ENCODE results near the gene TLE2. TPM values are rescaled to one million over a fixed set of nuclear protein-coding genes. Genes with fewer than 3 reads are reported as not detected.
"Not testable (repeated sequence)": the region's sequence is repeated elsewhere in the genome, so short reads cannot be mapped to it uniquely, and the experiment has no call there.

TLE2 gene
- total RNA-seq, 2 donors from 2014 or later, result 46.7 to 154 TPM

DNA sequence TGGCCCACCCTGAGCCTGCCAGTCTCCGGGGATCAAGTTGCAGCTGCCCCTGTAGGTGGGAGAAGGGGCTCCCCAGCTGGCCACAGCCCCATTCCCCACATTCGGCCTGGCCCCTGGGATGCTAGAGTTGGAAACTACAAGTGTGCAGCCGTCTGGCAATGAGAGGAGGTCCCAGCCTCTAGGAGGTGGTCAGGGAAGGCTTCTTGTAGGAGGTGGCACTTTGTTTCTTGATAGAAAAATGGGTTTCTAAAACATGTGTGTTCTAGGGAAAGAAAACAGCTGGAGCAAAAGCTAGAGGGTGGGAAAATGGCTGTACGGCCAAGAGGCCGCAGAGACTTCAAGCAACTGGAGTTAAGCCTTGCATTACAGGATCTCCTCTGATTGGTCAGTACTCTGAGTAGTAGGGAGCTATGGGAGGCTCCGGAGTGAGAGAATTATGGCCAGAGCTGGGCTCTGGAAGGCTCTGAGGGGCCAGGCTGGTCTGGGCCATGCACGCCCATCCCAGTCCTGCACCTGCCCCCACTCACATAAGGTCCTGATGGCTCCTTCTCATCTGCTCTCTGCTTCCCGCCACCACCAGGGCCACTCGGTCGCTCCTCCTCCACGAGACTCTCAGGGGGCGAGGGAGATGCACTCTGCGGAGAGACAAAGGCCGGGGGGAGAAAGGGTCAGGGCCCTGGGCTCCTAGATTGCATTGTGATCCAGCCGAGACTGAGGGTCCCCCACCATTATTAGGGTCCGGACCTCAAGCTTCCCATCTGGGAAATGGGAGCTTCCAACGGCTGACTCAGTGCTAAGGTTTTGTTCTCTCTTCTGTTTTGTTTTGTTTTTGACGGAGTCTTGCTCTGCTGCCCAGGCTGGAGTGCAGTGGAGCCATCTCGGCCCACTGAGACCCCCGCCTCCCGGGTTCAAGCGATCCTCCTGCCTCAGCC, 13.7 kb downstream of the TLE2 start:
- no peak for ATAC-seq (ENCODE audit: insufficient number of reproducible peaks, low FRiP score, low read depth)
- TF ChIP-seq, protein P1, sequence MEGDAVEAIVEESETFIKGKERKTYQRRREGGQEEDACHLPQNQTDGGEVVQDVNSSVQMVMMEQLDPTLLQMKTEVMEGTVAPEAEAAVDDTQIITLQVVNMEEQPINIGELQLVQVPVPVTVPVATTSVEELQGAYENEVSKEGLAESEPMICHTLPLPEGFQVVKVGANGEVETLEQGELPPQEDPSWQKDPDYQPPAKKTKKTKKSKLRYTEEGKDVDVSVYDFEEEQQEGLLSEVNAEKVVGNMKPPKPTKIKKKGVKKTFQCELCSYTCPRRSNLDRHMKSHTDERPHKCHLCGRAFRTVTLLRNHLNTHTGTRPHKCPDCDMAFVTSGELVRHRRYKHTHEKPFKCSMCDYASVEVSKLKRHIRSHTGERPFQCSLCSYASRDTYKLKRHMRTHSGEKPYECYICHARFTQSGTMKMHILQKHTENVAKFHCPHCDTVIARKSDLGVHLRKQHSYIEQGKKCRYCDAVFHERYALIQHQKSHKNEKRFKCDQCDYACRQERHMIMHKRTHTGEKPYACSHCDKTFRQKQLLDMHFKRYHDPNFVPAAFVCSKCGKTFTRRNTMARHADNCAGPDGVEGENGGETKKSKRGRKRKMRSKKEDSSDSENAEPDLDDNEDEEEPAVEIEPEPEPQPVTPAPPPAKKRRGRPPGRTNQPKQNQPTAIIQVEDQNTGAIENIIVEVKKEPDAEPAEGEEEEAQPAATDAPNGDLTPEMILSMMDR (IDR thresholded peaks at IDR 0.05), result no peak
- H3K4me3 ChIP-seq, result no peak overlapping the region
- H3K4me1 ChIP-seq (ENCODE audit: control insufficient read depth in 1 of 2, low read depth in 2 of 2), result no peaks in the 10 kb centered on the region
- H3K36me3 ChIP-seq, result no peaks in the 10 kb centered on the region
- H3K27me3 ChIP-seq (replicated peaks; ENCODE audit: insufficient read depth), result no peaks in the 10 kb centered on the region
- no peak for DNase-seq (ENCODE audit: low spot score)
- no peaks in the 10 kb centered on the region for H3K9me3 ChIP-seq
- no peak overlapping the region for H3K27ac ChIP-seq

DNA sequence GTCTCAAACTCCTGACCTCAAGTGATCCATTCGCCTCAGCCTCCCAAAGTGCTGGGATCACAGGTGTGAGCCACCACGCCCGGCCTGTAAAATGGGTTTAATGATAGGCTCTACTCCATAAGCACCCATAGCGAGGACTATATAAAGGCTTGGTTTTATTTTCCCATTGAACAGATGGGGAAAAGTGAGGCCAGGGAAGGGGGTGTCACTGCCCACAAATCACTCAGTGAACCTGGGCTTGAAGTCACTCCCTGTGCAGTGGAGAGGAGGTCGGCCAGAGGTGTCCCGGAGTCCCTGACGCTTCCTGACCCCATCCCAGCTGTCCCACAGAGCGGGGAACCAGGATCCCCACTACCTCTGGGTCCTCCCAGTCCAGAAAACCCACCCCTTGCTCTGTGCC, 14.9 kb downstream of the TLE2 start:
- H3K36me3 ChIP-seq, result no peaks in the 10 kb centered on the region
- DNase-seq (ENCODE audit: low spot score) (no peak), ATAC-seq (ENCODE audit: insufficient number of reproducible peaks, low FRiP score, low read depth) (no peak)
- H3K27me3 ChIP-seq (replicated peaks; ENCODE audit: insufficient read depth), result no peaks in the 10 kb centered on the region
- TF ChIP-seq, protein P1 (IDR thresholded peaks at IDR 0.05), result no peak
- H3K27ac ChIP-seq, result no peak overlapping the region
- no peaks in the 10 kb centered on the region for H3K9me3 ChIP-seq
- no peaks in the 10 kb centered on the region for H3K4me1 ChIP-seq (ENCODE audit: control insufficient read depth in 1 of 2, low read depth in 2 of 2)
- H3K4me3 ChIP-seq, result no peak overlapping the region

GRCh38 chr19:3013263-3013725, 15.8 kb downstream of the TLE2 start:
- ATAC-seq (ENCODE audit: insufficient number of reproducible peaks, low FRiP score, low read depth) (no peak), DNase-seq (ENCODE audit: low spot score) (no peak)
- Histone ChIP-seq H3K27ac (no peak overlapping the region), H3K27me3 (replicated peaks; ENCODE audit: insufficient read depth) (no peaks in the 10 kb centered on the region), H3K4me3 (no peak overlapping the region), H3K4me1 (ENCODE audit: control insufficient read depth in 1 of 2, low read depth in 2 of 2) (no peaks in the 10 kb centered on the region), H3K9me3 (no peaks in the 10 kb centered on the region), H3K36me3 (no peaks in the 10 kb centered on the region)
- TF ChIP-seq, protein P1 (IDR thresholded peaks at IDR 0.05), result no peak

DNA sequence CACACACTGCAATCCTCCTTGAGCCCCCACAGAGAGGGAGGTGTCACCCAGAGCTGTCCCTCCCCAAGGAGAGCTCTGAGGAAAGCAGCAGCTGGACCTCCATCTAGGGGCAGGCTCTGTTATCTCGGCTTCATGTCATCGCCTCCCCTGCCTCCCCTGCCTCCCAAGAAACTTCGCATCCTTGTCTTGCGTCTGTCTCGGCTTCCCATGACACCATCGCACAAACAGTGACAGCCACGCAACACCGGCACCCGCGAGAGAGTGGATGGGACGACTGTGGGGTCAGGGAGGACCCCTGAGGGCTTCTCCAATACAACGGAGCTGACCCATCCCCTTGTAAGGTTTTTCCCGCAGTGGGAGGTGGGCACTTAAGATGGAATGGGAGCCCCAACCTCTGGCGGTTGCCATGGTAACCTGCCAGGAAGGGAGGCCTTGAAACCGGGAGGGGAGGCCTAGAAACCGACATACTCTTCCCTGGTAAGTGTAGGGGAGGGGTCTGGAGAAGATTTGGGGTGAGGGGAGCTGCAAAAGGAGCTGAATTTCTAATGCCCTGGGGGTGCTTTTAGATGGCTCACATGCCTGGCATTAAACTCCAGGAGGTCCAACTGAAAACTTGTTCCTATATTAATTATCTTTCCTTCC, 16.3 kb downstream of the TLE2 start:
- no peak overlapping the region for H3K4me3 ChIP-seq
- H3K4me1 ChIP-seq (ENCODE audit: control insufficient read depth in 1 of 2, low read depth in 2 of 2), result no peaks in the 10 kb centered on the region
- DNase-seq (ENCODE audit: low spot score) (no peak), ATAC-seq (ENCODE audit: insufficient number of reproducible peaks, low FRiP score, low read depth) (no peak)
- no peaks in the 10 kb centered on the region for H3K36me3 ChIP-seq
- H3K27me3 ChIP-seq (replicated peaks; ENCODE audit: insufficient read depth), result no peaks in the 10 kb centered on the region
- TF ChIP-seq, protein P1 (IDR thresholded peaks at IDR 0.05), result no peak
- H3K27ac ChIP-seq, result no peak overlapping the region
- H3K9me3 ChIP-seq, result no peaks in the 10 kb centered on the region

- H3K27ac ChIP-seq; H3K4me1 ChIP-seq (ENCODE audit: control insufficient read depth in 1 of 2, low read depth in 2 of 2); DNase-seq (ENCODE audit: low spot score); H3K27me3 ChIP-seq (replicated peaks; ENCODE audit: insufficient read depth); H3K9me3 ChIP-seq; ATAC-seq (ENCODE audit: insufficient number of reproducible peaks, low FRiP score, low read depth); H3K4me3 ChIP-seq; H3K36me3 ChIP-seq: not testable (repeated sequence)
These were observed 17.0 kb downstream of the TLE2 start for GRCh38 chr19:3012059-3012458.
